GM18858 (cell line): Measurements from ENCODE around the gene SH3GLB2.
A peak's percentile ranks its signal among the peaks of the same experiment; 100 is the strongest.

Experiments
- ATAC-seq: cut with Tn5 transposase; IDR thresholded peaks from one replicate; pipeline ENCODE4 v1.9.1; 2021; ENCODE audit not compliant: unreplicated experiment

Gene SH3GLB2

GRCh38 chr9:129054163-129054851, 26.2 kb upstream of the SH3GLB2 start:
- ATAC-seq = no peak

DNA sequence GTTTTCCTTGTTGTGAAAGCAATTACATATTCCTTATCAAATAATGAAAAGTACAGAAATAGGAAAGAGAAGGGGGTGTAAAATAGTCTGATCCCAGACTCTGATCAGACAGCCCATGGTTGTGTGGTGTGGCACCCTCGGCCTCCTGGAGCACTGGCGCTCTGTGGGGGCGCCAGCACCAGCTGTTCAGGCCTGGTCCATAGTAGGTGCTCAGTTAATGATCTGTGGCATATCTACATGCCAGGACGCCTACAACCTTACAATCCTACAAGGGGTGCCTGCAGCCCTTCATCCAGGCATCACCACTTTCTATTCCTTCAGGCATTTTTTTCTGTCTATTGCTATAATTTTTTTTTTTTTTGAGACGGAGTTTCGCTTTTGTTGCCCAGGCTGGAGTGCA, 24.9 kb upstream of the SH3GLB2 start:
- no peak for ATAC-seq

DNA sequence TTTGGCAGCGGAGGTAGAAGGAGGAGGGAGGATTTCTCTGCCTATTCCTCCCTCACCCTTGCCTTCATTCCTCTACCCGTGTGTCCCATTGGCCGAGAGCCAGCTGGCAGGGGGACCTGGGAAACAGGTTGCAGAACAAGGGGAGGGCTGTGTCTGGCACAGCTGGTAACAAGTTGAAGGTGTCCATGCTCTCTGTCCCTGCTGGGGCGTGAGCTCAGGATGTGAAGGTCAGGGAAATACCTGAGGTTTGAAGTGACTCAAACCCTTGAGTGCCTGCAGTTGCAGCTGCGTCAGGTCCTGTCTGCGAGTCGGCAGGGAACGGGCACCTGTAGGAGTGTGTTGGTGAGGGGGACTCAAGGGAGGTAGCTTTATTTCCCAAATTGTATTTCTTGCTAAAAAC, 24.5 kb upstream of the SH3GLB2 start:
- no peak for ATAC-seq

- no peak for ATAC-seq
Measured at GRCh38 chr9:129042016-129042415, 13.9 kb upstream of the SH3GLB2 start.

DNA sequence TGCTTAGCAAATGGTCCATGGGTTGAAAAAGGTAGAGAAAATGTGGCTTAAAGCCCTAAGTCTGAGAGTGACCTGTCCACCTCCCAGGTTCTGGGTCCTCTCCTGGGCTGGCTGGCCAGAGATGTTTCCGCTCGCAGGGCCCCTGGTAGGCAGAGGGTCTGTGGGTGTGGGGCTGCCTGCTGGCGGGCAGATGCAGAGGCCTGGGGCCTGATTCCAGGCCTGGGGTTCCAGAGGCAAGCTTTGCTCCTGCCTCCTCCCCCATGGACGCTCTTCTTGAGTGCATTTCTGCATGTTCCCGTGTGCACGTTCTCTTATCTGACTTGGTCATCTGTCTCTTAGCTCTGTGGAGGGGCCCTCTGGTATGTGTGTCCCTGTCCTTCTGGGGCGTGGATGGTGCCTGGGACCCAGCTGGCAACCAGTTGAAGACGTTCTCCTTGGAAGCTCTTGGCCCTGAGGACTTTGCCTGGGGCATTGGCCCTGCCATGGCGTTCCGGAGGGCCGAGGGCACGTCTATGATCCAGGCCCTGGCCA, 12.0 kb upstream of the SH3GLB2 start:
- no peak for ATAC-seq

DNA sequence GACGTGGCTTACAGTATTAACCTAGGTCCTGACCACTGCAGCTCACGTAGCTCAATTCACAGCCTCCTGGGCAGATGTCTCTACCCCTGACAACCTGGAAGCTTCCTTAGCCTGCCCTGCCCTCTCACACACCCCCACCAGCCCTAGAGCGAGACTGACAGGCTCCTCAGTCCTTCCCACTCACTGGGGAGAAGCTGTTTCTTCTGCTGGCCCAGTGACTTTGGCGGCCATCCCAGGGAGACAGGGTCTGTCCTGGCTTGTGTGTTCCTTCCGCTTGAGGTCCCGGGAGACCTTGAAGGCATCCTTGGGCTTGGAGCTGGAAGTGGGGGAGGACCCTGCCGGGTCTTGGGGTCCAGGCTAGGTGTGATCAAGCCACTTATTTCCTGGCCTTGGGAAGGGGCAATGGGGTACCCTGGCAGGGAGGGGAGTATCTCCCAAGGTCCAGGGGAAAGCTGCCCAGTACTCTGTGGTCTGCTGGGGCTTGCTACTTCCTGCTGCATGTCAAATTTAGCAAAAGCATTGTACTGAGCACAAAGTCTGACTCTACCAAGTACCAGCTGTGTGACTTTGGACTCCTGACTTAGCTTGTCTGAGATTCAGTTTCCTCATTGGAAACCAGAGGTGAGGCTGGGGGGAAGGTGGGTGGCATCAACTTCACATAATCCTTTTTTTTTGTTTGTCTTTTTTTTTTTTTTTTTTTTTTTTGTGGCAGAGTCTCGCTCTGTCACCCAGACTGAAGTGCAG, 10.2 kb upstream of the SH3GLB2 start:
- no peak for ATAC-seq

- no peak for ATAC-seq
Measured at GRCh38 chr9:129037767-129038098, 9.6 kb upstream of the SH3GLB2 start.

- no peak for ATAC-seq
Measured at GRCh38 chr9:129036923-129037766, 9.0 kb upstream of the SH3GLB2 start.

GRCh38 chr9:129036241-129036922, 8.3 kb upstream of the SH3GLB2 start, which contains the start of gene MIGA2:
Gene MIGA2 (plus strand): TSS chr9:129036626. CDS start chr9:129040595, 3,969 bp downstream.
- ATAC-seq = peak; percentile 85

- ATAC-seq = peak; percentile 2
Measured at GRCh38 chr9:129035838-129036237, 7.7 kb upstream of the SH3GLB2 start.

GRCh38 chr9:129033216-129033615, 5.1 kb upstream of the SH3GLB2 start:
- ATAC-seq = no peak

- ATAC-seq = no peak
Measured at GRCh38 chr9:129032541-129033159, 4.5 kb upstream of the SH3GLB2 start.

DNA sequence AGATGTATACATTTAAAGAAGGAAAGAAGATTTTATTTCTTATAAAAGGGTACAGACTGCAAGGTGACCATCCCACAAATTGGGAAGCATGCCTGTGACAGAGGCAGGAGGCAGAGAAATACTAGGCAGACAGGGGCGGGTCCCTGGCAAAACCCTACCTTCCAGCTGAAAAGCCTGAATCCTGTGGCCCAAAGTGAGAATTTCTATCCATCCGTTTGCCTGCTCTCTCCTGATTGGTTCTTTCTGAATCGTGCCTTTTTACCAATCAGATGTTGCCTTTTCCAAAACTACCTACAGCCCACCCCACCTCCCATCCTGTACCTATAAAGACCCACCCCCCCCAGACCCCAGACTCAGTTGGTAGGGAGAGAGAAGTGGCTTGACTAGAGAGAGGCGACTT, 3.4 kb upstream of the SH3GLB2 start:
- no peak for ATAC-seq

GRCh38 chr9:129030191-129030590, 2.1 kb upstream of the SH3GLB2 start:
- ATAC-seq = no peak

DNA sequence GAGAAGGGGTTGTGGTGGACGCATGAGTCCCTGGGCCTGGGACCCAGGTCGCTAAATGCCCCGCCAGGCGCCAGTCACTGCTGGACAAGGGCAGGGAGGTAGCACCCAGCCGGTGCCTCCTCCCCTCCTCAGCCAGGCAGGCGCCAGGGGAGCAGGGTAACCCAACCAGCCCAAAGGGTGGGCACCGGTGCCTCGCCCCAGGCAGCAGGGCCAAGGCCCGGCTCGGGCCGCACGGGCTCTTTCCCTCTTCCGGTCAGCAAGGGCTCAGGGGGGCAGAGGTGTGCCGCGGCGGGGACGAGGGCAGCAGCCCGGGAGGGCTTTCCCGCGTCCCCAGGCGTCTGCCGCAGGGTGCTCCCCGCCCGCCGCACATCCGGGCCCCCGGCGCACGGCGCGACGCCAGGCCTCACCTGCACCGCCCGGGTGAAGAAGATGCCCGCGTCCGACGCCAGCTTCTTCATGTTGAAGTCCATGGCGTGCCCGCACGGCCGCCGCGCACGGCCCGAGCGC, 393 bp downstream of the SH3GLB2 start:
- peak; percentile 33 for ATAC-seq

GRCh38 chr9:129027224-129027684, 877 bp downstream of the SH3GLB2 start:
- ATAC-seq = no peak

DNA sequence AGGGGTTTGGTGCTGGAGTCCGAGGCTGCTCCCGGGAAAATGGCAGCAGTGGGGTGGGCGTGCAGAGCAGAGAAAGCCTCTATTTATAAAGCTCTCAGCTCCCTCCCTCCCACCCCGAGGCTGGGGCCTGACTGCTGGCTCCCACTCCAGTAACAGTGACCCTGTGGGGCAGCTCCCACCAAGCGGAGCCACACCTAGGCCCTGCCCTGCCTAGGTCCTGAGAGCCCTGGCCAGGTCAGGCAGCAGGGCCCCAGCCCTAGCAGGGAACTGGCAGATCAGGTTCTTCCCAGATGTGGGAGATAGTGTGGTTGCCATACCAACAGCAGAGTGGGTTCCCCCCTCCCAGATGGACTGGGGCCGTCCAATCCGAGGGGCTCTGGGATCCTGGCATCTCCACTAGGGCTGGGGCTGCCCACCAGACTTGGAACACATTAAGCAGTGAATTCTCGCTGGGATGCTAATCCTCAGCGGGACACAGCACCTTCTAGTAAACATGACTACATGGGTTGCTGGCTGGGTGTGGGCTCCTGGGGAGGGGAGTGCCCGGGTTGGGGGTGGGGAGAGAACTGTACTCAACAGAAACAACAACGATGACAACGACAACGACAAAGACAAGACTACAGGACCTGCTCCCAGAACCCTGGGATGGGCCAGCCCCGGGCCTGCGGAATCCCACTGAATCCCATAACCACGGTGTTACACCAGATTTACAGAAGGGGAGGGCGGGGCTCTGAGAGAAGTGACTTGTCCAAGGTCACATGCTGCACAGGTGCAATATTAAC, 1.5 kb downstream of the SH3GLB2 start:
- ATAC-seq = no peak

DNA sequence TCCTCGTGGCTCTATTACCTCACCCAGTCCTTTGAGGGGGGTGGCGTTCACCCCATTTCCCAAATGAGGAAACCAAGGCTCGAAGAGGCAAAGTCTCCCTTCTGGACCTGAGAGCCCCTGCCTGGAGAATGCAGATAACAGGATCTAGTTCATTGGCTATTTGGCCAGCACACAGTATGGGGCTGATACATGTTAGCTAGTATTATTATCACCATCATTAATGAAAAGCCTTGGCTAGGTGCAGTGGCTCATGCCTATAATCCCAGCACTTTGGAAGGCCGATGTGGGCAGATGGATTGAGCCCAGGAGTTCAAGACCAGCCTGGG, 4.3 kb downstream of the SH3GLB2 start:
- ATAC-seq = no peak
